Retinal pigment epithelial cell (primary cell): Measurements from ENCODE around the gene FADS3.

Experiments used
- DNase-seq: peaks from one replicate; pipeline ENCODE4 v3.0.0-alpha.2; 2010; ENCODE audit warnings: low read depth
- H3K4me3 ChIP-seq: 2 replicates; pipeline ENCODE4 v1.5.1; 2011; ENCODE audit warnings: mild to moderate bottlenecking, low read length, control low read depth, moderate library complexity
- CTCF ChIP-seq: conservative IDR thresholded peaks from 2 replicates; pipeline ENCODE4 v1.5.1; 2011; ENCODE audit warnings: low read depth, low read length, control low read depth, inconsistent platforms

The FADS3 gene

DNA sequence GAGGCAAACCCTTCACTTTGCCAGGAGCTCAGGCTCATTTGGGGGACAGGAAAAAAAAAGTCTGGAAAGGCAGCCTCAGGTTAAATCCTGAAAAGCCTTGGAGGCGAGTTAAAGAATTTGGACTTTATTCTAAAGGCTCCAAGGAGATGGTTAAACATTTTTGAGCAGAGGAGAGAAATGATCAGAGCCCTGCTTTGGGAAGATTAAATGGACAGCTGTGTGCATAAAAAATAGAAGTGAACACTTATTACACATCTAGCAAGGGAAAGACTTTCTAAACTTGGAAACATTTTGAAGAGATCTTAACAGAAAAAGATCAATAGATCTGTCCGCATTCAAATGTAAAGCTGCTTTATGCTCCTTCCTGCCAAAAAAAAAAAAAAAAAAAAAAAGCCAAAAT lies 34.4 kb upstream of the FADS3 start:
- DNase-seq, result no peak
- H3K4me3 ChIP-seq, result no peak overlapping the region
- no peak for TF ChIP-seq CTCF

DNA sequence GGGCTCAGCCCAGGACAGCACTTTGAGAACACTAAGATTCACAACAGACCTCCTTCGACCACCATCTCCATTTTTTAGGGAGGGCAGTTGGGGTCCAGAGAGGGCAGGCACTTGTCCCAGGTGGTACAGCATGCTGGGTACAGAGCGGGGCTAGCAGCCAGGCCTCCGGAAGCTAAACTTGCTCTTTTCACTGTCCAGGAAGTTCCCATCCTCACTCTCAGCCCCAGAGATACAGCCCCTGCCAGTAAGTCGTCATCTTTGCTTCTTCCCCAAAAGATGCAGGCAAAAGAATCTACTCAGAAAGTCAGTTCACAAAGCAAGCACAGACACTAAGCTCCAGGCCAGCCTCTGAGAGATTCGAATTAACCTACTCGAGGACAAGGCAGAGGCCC lies 32.7 kb upstream of the FADS3 start:
- no peak overlapping the region for H3K4me3 ChIP-seq
- DNase-seq, result no peak
- TF ChIP-seq CTCF, result no peak

GRCh38 chr11:61923166-61924063 lies 32.1 kb upstream of the FADS3 start:
- no peak for TF ChIP-seq CTCF

DNA sequence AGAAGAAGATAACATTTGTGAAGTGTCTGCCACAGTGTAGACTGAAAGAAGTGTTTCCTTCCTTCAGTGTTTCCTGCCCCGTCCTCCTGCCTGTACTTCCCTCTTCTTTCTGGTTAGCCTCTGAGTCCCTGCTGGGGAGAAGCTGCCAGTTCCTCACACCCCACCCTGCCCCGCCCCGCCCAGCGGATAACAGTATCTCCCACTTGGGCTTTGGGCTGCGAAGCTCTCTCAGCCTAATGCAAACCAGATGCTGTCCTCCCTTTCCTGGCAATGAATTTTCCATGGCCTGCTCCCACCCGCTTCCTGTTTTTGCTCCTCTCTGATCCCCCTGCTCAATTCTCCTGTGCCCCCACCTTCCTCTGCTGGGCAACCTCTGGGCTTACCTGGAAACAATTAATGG lies 31.2 kb upstream of the FADS3 start:
- DNase-seq, result no peak
- TF ChIP-seq CTCF, result no peak
- H3K4me3 ChIP-seq, result no peak overlapping the region

More at GRCh38 chr11:61923166-61924063, 32.1 kb upstream of the FADS3 start:
- DNase-seq, result peak; percentile 46
- no peak overlapping the region for H3K4me3 ChIP-seq

GRCh38 chr11:61921446-61921845 lies 30.1 kb upstream of the FADS3 start:
- no peak for DNase-seq
- no peak overlapping the region for H3K4me3 ChIP-seq
- no peak for TF ChIP-seq CTCF

- no peak for DNase-seq
- H3K4me3 ChIP-seq, result no peak overlapping the region
- TF ChIP-seq CTCF, result no peak
These were observed 28.6 kb upstream of the FADS3 start for GRCh38 chr11:61919705-61920631.
